SU-DHL-6 (cell line): ENCODE results near the gene CA5A.
"Not testable (repeated sequence)": the region's sequence is repeated elsewhere in the genome, so short reads cannot be mapped to it uniquely, and the experiment has no call there.

ENCODE experiments used
- CTCF ChIP-seq: fragments of 200-600 bp; sonication (generic); IDR thresholded peaks from one replicate; pipeline ENCODE4 v1.5.1; 2017; ENCODE audit warnings: antibody characterized with exemption, mild to moderate bottlenecking, low read length, moderate library complexity; ENCODE audit not compliant: insufficient read depth, poor library complexity, severe bottlenecking
- EZH2phosphoT487 ChIP-seq: fragments of 200-600 bp; sonication (generic), shearing (Covaris generic); conservative IDR thresholded peaks from 2 replicates; pipeline ENCODE4 v1.6.1; 2018; ENCODE audit warnings: mild to moderate bottlenecking, antibody characterized with exemption, low read length, moderate library complexity, mixed read lengths

DNA sequence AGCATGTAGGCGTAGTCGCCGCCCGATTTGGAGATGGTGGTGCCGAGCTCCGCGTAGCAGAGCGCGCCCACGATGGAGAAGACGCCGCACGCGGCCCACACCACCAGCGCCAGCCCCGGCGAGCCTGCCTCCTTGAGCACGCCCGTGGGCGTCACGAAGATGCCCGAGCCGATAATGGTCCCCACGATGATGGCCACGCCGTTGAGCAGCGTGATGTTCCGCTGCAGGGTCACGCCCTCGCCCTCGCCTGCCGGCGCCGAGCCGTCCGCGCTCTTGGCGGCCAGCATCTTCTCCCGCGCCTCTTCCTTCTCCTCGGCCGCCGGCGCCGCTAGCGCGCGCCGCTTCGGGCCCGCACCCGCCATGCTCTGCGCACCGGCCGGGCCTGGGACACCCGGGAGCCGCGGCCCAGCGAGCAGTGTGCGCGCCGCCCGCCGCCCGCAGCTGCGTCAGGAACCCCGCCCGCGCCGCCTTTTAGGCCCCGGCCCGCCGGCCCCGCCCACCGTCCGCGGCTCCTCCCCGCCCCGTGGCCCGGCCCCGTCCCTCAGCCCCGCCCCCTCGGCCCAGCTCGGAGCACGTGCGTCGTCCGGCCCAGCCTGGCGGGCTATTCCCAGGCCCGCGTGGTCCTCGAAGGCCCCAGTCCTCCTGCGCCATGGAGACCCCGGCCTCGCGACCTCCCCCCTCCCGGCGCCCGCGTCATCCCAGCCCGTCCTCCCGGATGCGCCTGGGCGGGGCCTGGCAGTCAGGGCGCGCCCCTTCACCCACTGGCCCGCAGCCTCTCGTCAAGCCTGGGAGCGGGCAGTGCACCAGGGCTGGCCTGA, 67.1 kb downstream of the CA5A start, which contains the start of gene SLC7A5:
- TF ChIP-seq CTCF, EZH2phosphoT487: not testable (repeated sequence)
